Measurements from ENCODE around the gene GLDN. TPM values are rescaled to one million over a fixed set of nuclear protein-coding genes. Genes with fewer than 3 reads are reported as not detected.

GLDN gene
- total RNA-seq, 1 experiment from 2014 or later = 0.82 TPM

GRCh38 chr15:51325167-51325566, 16.3 kb upstream of the GLDN start:
- ChIA-PET CTCF (no interaction called here), POLR2A (no interaction called here)
- Mint-ChIP-seq H3K9me3 (ENCODE audit: unreplicated experiment) (no peaks in the 10 kb centered on the region), H3K27me3 (ENCODE audit: insufficient read depth, unreplicated experiment) (no peaks in the 10 kb centered on the region), H3K4me1 (ENCODE audit: low read depth, unreplicated experiment) (no peaks in the 10 kb centered on the region), H3K4me3 (ENCODE audit: unreplicated experiment) (no peak overlapping the region), H3K27ac (ENCODE audit: unreplicated experiment) (no peak overlapping the region), H3K36me3 (ENCODE audit: insufficient read depth, unreplicated experiment) (no peaks in the 10 kb centered on the region)
- no TSS peak for BruUV-seq (replicated peaks)
- Histone ChIP-seq H3K36me3 (ENCODE audit: control insufficient read depth, insufficient read depth, low read length) (no peaks in the 10 kb centered on the region), H3K4me3 (ENCODE audit: low read depth, low read length) (no peak overlapping the region), H3K27me3 (replicated peaks; ENCODE audit: control insufficient read depth, insufficient read depth, low read length) (no peaks in the 10 kb centered on the region), H3K4me1 (no peaks in the 10 kb centered on the region), H3K9me3 (no peaks in the 10 kb centered on the region)
- DNase-seq = no peak
- TF ChIP-seq CTCF (IDR thresholded peaks at IDR 0.05; ENCODE audit: insufficient read depth in 1 of 2, low read depth in 1 of 2, low read length in 1 of 2, severe bottlenecking in 1 of 2, unreplicated experiment in 1 of 2) = no peak
- intact Hi-C loops (cut with micrococcal nuclease; ENCODE audit: unreplicated experiment) = no loop called here

DNA sequence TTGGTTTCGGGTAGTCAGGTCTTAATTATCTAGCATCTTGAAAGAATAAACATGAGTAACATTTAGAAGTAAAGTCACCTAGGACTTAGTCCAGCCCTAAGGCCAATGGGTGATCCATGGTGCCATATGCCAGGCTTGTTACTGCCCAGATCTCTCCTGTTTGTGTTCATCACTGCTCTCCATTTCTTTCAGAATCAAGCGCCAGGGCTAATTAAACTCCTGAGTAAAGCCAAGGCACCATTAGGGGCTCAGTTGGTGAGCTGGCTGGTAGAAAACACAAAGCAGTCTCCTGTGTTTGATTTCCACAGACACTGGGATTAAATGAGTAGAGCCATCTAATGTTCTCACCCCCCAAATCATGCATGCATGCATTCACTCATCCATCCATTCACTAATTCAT, 14.4 kb upstream of the GLDN start:
- ChIA-PET POLR2A (no interaction called here), CTCF (no interaction called here)
- no peak overlapping the region for H3K4me3 Mint-ChIP-seq (ENCODE audit: unreplicated experiment)
- no peaks in the 10 kb centered on the region for H3K4me1 Mint-ChIP-seq (ENCODE audit: low read depth, unreplicated experiment)
- Histone ChIP-seq H3K9me3 (no peaks in the 10 kb centered on the region), H3K36me3 (ENCODE audit: control insufficient read depth, insufficient read depth, low read length) (no peaks in the 10 kb centered on the region), H3K27me3 (replicated peaks; ENCODE audit: control insufficient read depth, insufficient read depth, low read length) (no peaks in the 10 kb centered on the region), H3K4me1 (no peaks in the 10 kb centered on the region), H3K4me3 (ENCODE audit: low read depth, low read length) (no peak overlapping the region)
- no TSS peak for BruUV-seq (replicated peaks)
- intact Hi-C loops (cut with micrococcal nuclease; ENCODE audit: unreplicated experiment) = no loop called here
- H3K36me3 Mint-ChIP-seq (ENCODE audit: insufficient read depth, unreplicated experiment) = no peaks in the 10 kb centered on the region
- H3K27me3 Mint-ChIP-seq (ENCODE audit: insufficient read depth, unreplicated experiment) = no peaks in the 10 kb centered on the region
- no peaks in the 10 kb centered on the region for H3K9me3 Mint-ChIP-seq (ENCODE audit: unreplicated experiment)
- H3K27ac Mint-ChIP-seq (ENCODE audit: unreplicated experiment) = no peak overlapping the region
- DNase-seq = no peak
- TF ChIP-seq CTCF (IDR thresholded peaks at IDR 0.05; ENCODE audit: insufficient read depth in 1 of 2, low read depth in 1 of 2, low read length in 1 of 2, severe bottlenecking in 1 of 2, unreplicated experiment in 1 of 2) = no peak

DNA sequence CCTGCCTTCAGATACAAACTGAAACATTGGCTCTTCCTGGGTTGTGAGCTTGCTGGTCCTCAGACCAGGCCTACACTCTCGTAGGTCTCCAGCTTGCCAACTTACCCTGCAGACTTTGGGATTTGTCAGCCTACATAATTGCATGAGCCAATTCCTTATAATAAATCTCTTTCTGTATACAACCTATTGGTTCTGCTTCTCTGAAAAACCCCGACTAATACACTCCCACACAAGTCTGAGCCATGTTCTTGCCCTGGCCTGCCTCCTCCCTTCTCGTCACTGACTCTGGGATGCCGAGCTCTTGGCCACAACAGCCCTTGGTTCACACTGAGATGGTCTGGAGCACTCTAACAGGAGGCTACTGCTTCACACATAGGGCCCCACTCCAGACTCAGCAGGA, 12.5 kb upstream of the GLDN start:
- no peak overlapping the region for H3K4me3 ChIP-seq (ENCODE audit: low read depth, low read length)
- POLR2A ChIA-PET = no interaction called here

More for the DNA sequence above, 12.5 kb upstream of the GLDN start:
- H3K9me3 ChIP-seq = no peaks in the 10 kb centered on the region
- TF ChIP-seq CTCF (IDR thresholded peaks at IDR 0.05; ENCODE audit: insufficient read depth in 1 of 2, low read depth in 1 of 2, low read length in 1 of 2, severe bottlenecking in 1 of 2, unreplicated experiment in 1 of 2) = no peak
- Mint-ChIP-seq H3K9me3 (ENCODE audit: unreplicated experiment) (no peaks in the 10 kb centered on the region), H3K27me3 (ENCODE audit: insufficient read depth, unreplicated experiment) (no peaks in the 10 kb centered on the region), H3K4me1 (ENCODE audit: low read depth, unreplicated experiment) (no peaks in the 10 kb centered on the region), H3K4me3 (ENCODE audit: unreplicated experiment) (no peak overlapping the region), H3K36me3 (ENCODE audit: insufficient read depth, unreplicated experiment) (no peaks in the 10 kb centered on the region), H3K27ac (ENCODE audit: unreplicated experiment) (no peak overlapping the region)
- no TSS peak for BruUV-seq (replicated peaks)
- no peaks in the 10 kb centered on the region for H3K36me3 ChIP-seq (ENCODE audit: control insufficient read depth, insufficient read depth, low read length)
- H3K4me1 ChIP-seq = no peaks in the 10 kb centered on the region
- CTCF ChIA-PET = no interaction called here
- intact Hi-C loops (cut with micrococcal nuclease; ENCODE audit: unreplicated experiment) = no loop called here
- no peak for DNase-seq
- no peaks in the 10 kb centered on the region for H3K27me3 ChIP-seq (replicated peaks; ENCODE audit: control insufficient read depth, insufficient read depth, low read length)
